HEK293 (cell line): ENCODE results near the gene CLDN34.

Experiments used
- CTCF ChIA-PET: fragments of 350-600 bp; formaldehyde crosslinking; extraction: SDS; loops from one replicate; lab custom pipeline; 2021; ENCODE audit warnings: antibody characterized with exemption; lab: Yijun Ruan, JAX
- POLR2A ChIA-PET: fragments of 300-600 bp; formaldehyde crosslinking; extraction: SDS; loops from one replicate; lab custom pipeline; 2020; ENCODE audit warnings: antibody characterized with exemption, inconsistent platforms; lab: Yijun Ruan, JAX
- H3K27ac ChIP-seq: fragments of 200-500 bp; sonication (Bioruptor generic); 2 replicates; pipeline ENCODE4 v1.5.1; 2014; ENCODE audit warnings: low read depth, low read length, control low read depth, inconsistent platforms; ENCODE audit errors: extremely low read depth
- H3K36me3 ChIP-seq, 2 experiments: fragments of 200-500 bp in 1 of 2; sonication (Bioruptor generic) in 1 of 2; 1 replicate in 1 of 2; 2 replicates in 1 of 2; pipeline ENCODE4 v1.5.1; 2014 to 2017; ENCODE audit warnings: inconsistent platforms in 2 of 2, low read length in 2 of 2; ENCODE audit not compliant: control insufficient read depth in 2 of 2, insufficient read depth in 1 of 2
- H3K4me1 ChIP-seq: fragments of 200-500 bp; sonication (Bioruptor generic); 2 replicates; pipeline ENCODE4 v1.5.1; 2014; ENCODE audit warnings: mild to moderate bottlenecking, low read length, inconsistent platforms; ENCODE audit not compliant: control insufficient read depth, insufficient read depth
- H3K4me3 ChIP-seq: 2 replicates; pipeline ENCODE4 v1.5.1; 2011; ENCODE audit warnings: low read depth, mild to moderate bottlenecking, control low read depth, low read length, moderate library complexity
- H3K9me3 ChIP-seq: fragments of 200-500 bp; sonication (Bioruptor generic); 2 replicates; pipeline ENCODE4 v1.5.1; 2014; ENCODE audit warnings: low read depth, low read length, inconsistent platforms; ENCODE audit not compliant: control insufficient read depth, insufficient read depth
- GLI2 ChIP-seq: fragments of 450-650 bp; formaldehyde crosslinking; IDR thresholded peaks from 2 replicates; pipeline ENCODE4; 2017; ENCODE audit warnings: missing biosample characterization, missing genetic modification characterization, low read depth, borderline replicate concordance
- GLIS1 ChIP-seq: fragments of 450-650 bp; formaldehyde crosslinking; IDR thresholded peaks from 2 replicates; pipeline ENCODE4 v1.5.1; 2016; ENCODE audit warnings: missing biosample characterization, missing genetic modification characterization
- OVOL3 ChIP-seq: fragments of 450-650 bp; formaldehyde crosslinking; IDR thresholded peaks from 2 replicates; pipeline ENCODE4 v1.5.1; 2016; ENCODE audit warnings: missing biosample characterization, missing genetic modification characterization
- SCRT2 ChIP-seq: fragments of 450-650 bp; formaldehyde crosslinking; IDR thresholded peaks from 2 replicates; pipeline ENCODE4 v1.5.1; 2016; ENCODE audit warnings: missing biosample characterization, missing genetic modification characterization
- ZBTB17 ChIP-seq: fragments of 450-650 bp; formaldehyde crosslinking; IDR thresholded peaks from 2 replicates; pipeline ENCODE4 v1.5.1; 2016; ENCODE audit warnings: missing biosample characterization, missing genetic modification characterization
- ZBTB44 ChIP-seq: fragments of 450-650 bp; IDR thresholded peaks from 2 replicates; pipeline ENCODE4 v1.5.1; 2018; ENCODE audit warnings: missing biosample characterization, mild to moderate bottlenecking, missing genetic modification characterization
- ZBTB48 ChIP-seq: fragments of 450-650 bp; formaldehyde crosslinking; IDR thresholded peaks from 2 replicates; pipeline ENCODE4 v1.5.1; 2016; ENCODE audit warnings: missing biosample characterization, missing genetic modification characterization
- ZBTB7A ChIP-seq: fragments of 450-650 bp; formaldehyde crosslinking; IDR thresholded peaks from 2 replicates; pipeline ENCODE4 v1.5.1; 2016; ENCODE audit warnings: low read depth, missing biosample characterization, missing genetic modification characterization
- ZNF140 ChIP-seq: fragments of 450-650 bp; formaldehyde crosslinking; IDR thresholded peaks from 2 replicates; pipeline ENCODE4 v1.5.1; 2016; ENCODE audit warnings: missing biosample characterization, missing genetic modification characterization
- ZNF146 ChIP-seq: fragments of 450-650 bp; formaldehyde crosslinking; IDR thresholded peaks from 2 replicates; pipeline ENCODE4 v1.5.1; 2016; ENCODE audit warnings: missing biosample characterization, missing genetic modification characterization
- ZNF174 ChIP-seq: fragments of 450-650 bp; formaldehyde crosslinking; IDR thresholded peaks from 2 replicates; pipeline ENCODE4 v1.5.0; 2017; ENCODE audit warnings: missing biosample characterization, mild to moderate bottlenecking, missing genetic modification characterization
- ZNF2 ChIP-seq: fragments of 450-650 bp; formaldehyde crosslinking; IDR thresholded peaks from 2 replicates; pipeline ENCODE4 v1.5.1; 2016; ENCODE audit warnings: missing biosample characterization, missing genetic modification characterization
- ZNF274 ChIP-seq, 2 experiments: fragments of 200-500 bp in 1 of 2; fragments of 450-650 bp in 1 of 2; sonication (Bioruptor generic) in 1 of 2; formaldehyde crosslinking in 1 of 2; IDR thresholded peaks; 2 replicates each; pipeline versions ENCODE4 v1.5.1 to v1.6.1; 2014 to 2016; ENCODE audit warnings: borderline replicate concordance in 1 of 2, inconsistent platforms in 1 of 2, low read length in 1 of 2, missing biosample characterization in 1 of 2, missing genetic modification characterization in 1 of 2
- ZNF311 ChIP-seq: fragments of 450-650 bp; formaldehyde crosslinking; IDR thresholded peaks from 2 replicates; pipeline ENCODE4 v1.5.1; 2017; ENCODE audit warnings: missing biosample characterization, missing genetic modification characterization, borderline replicate concordance
- ZNF341 ChIP-seq: fragments of 450-650 bp; formaldehyde crosslinking; IDR thresholded peaks from 2 replicates; pipeline ENCODE4; 2016; ENCODE audit warnings: low read depth, missing biosample characterization, missing genetic modification characterization
- ZNF350 ChIP-seq: fragments of 450-650 bp; formaldehyde crosslinking; IDR thresholded peaks from 2 replicates; pipeline ENCODE4 v1.5.0; 2017; ENCODE audit warnings: missing biosample characterization, mild to moderate bottlenecking, missing genetic modification characterization
- ZNF391 ChIP-seq: fragments of 450-650 bp; formaldehyde crosslinking; IDR thresholded peaks from 2 replicates; pipeline ENCODE4 v1.5.1; 2016; ENCODE audit warnings: low read depth, missing biosample characterization, missing genetic modification characterization, borderline replicate concordance
- ZNF426 ChIP-seq: fragments of 450-650 bp; formaldehyde crosslinking; IDR thresholded peaks from 2 replicates; pipeline ENCODE4 v1.5.1; 2017; ENCODE audit warnings: missing biosample characterization, missing genetic modification characterization, mild to moderate bottlenecking, inconsistent platforms, moderate library complexity
- ZNF510 ChIP-seq: fragments of 450-650 bp; formaldehyde crosslinking; IDR thresholded peaks from 2 replicates; pipeline ENCODE4 v1.5.1; 2018; ENCODE audit warnings: mild to moderate bottlenecking, missing genetic modification characterization, missing biosample characterization; ENCODE audit not compliant: insufficient replicate concordance
- ZNF529 ChIP-seq: fragments of 450-650 bp; formaldehyde crosslinking; IDR thresholded peaks from 2 replicates; pipeline ENCODE4 v1.5.1; 2017; ENCODE audit warnings: missing genetic modification characterization, missing biosample characterization; ENCODE audit not compliant: insufficient replicate concordance
- ZNF544 ChIP-seq: fragments of 450-650 bp; formaldehyde crosslinking; IDR thresholded peaks from 2 replicates; pipeline ENCODE4 v1.5.0; 2017; ENCODE audit warnings: missing biosample characterization, missing genetic modification characterization
- ZNF548 ChIP-seq: fragments of 450-650 bp; formaldehyde crosslinking; IDR thresholded peaks from 2 replicates; pipeline ENCODE4 v1.5.1; 2016; ENCODE audit warnings: missing biosample characterization, missing genetic modification characterization
- ZNF596 ChIP-seq: fragments of 450-650 bp; IDR thresholded peaks from 2 replicates; pipeline ENCODE4 v1.5.0; 2018; ENCODE audit warnings: missing biosample characterization, mild to moderate bottlenecking, missing genetic modification characterization, moderate library complexity
- ZNF610 ChIP-seq: fragments of 450-650 bp; formaldehyde crosslinking; IDR thresholded peaks from 2 replicates; pipeline ENCODE4 v1.5.1; 2016; ENCODE audit warnings: missing biosample characterization, missing genetic modification characterization, borderline replicate concordance
- ZNF664 ChIP-seq: fragments of 450-650 bp; formaldehyde crosslinking; IDR thresholded peaks from 2 replicates; pipeline ENCODE4 v1.5.1; 2016; ENCODE audit warnings: missing biosample characterization, missing genetic modification characterization
- ZNF777 ChIP-seq: fragments of 450-650 bp; formaldehyde crosslinking; IDR thresholded peaks from 2 replicates; pipeline ENCODE4 v1.5.1; 2017; ENCODE audit warnings: missing biosample characterization, missing genetic modification characterization, borderline replicate concordance
- ZNF843 ChIP-seq: fragments of 450-650 bp; formaldehyde crosslinking; IDR thresholded peaks from 2 replicates; pipeline ENCODE4 v1.5.1; 2016; ENCODE audit warnings: missing biosample characterization, missing genetic modification characterization
- ZSCAN5A ChIP-seq: fragments of 450-650 bp; formaldehyde crosslinking; IDR thresholded peaks from 2 replicates; pipeline ENCODE4 v1.5.1; 2016; ENCODE audit warnings: missing biosample characterization, missing genetic modification characterization

The CLDN34 gene, protein sequence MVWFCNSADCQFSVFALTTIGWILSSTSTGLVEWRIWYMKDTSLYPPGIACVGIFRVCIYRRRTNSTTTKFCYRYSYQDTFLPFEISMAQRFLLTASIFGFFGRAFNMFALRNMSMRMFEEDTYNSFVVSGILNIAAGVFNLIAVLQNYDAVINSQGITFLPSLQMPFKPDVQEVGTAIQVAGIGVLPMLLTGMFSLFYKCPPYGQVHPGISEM

GRCh38 chrX:9966775-9967408, at the start of gene CLDN34:
TSS of gene CLDN34 (plus strand) at chrX:9967358. CDS start at chrX:9967358, 0 bp downstream.
- ChIA-PET POLR2A (no interaction called here), CTCF (interaction anchor here (0.6 to 0.8 kb wide), 2 partner anchors 25 to 84 kb away, joined by 3 read pairs; no protein-coding TSS in a partner anchor)
- H3K27ac ChIP-seq: no peak within 1 kb of the TSS

GRCh38 chrX:9917861-9918260, 49.3 kb upstream of the CLDN34 start:
- H3K36me3 ChIP-seq: no peaks in the 10 kb centered on the region
- ChIA-PET POLR2A (no interaction called here), CTCF (interaction anchor here (0.7 kb wide), 1 partner anchor 1170 kb away, joined by 3 read pairs; no protein-coding TSS in a partner anchor)
- TF ChIP-seq ZNF140 (no peak), ZNF350 (tag by site-specific recombination) (no peak), OVOL3 (no peak), ZNF544 (tag by site-specific recombination) (no peak), ZBTB7A (tag by site-specific recombination) (no peak), ZBTB48 (tag by site-specific recombination) (no peak), ZNF174 (no peak), ZNF529 (tag by site-specific recombination) (no peak), ZNF311 (tag by site-specific recombination) (no peak), ZBTB17 (tag by site-specific recombination) (no peak), ZNF2 (tag by site-specific recombination) (no peak), ZNF510 (tag by site-specific recombination) (no peak), ZNF843 (tag by site-specific recombination) (no peak), ZNF391 (tag by site-specific recombination) (no peak), ZNF664 (tag by site-specific recombination) (no peak), ZSCAN5A (no peak)
- no peaks in the 10 kb centered on the region for H3K9me3 ChIP-seq
- no peak overlapping the region for H3K4me3 ChIP-seq
- no peak overlapping the region for H3K27ac ChIP-seq
- H3K4me1 ChIP-seq: no peaks in the 10 kb centered on the region

More at GRCh38 chrX:9966775-9967408, at the start of gene CLDN34:
- Histone ChIP-seq H3K4me3 (no peak within 1 kb of the TSS), H3K9me3 (no peaks in the 10 kb centered on the region), H3K4me1 (no peaks in the 10 kb centered on the region), H3K36me3 (no peaks in the 10 kb centered on the region)
- no peak for TF ChIP-seq GLI2 (tag by site-specific recombination)
- TF ChIP-seq ZNF274 (IDR thresholded peaks at IDR 0.05; ENCODE audit: low read length): no peak
- no peak for TF ChIP-seq ZNF274 (tag by site-specific recombination; IDR thresholded peaks at IDR 0.05; ENCODE audit: borderline replicate concordance)
- no peak for TF ChIP-seq ZNF548
- no peak for TF ChIP-seq GLIS1 (tag by site-specific recombination)
- no peak for TF ChIP-seq ZNF610 (tag by site-specific recombination)
- no peak for TF ChIP-seq ZNF596 (tag by site-specific recombination)
- TF ChIP-seq SCRT2: no peak
- no peak for TF ChIP-seq ZNF146 (tag by site-specific recombination)
- TF ChIP-seq ZBTB44 (tag by site-specific recombination): no peak
- no peak for TF ChIP-seq ZNF664 (tag by site-specific recombination)
- TF ChIP-seq ZNF777: no peak
- TF ChIP-seq ZNF341: no peak
- TF ChIP-seq ZNF426 (tag by site-specific recombination): no peak
